HG03558 (cell line): ENCODE results near the gene HSD17B2.
"Not testable (repeated sequence)": the region's sequence is repeated elsewhere in the genome, so short reads cannot be mapped to it uniquely, and the experiment has no call there.

Source experiments
- ATAC-seq: cut with Tn5 transposase; IDR thresholded peaks from one replicate; pipeline ENCODE4 v1.9.1; 2021; ENCODE audit warnings: moderate number of reproducible peaks; ENCODE audit not compliant: unreplicated experiment; ENCODE audit errors: extremely low read depth

HSD17B2 gene

DNA sequence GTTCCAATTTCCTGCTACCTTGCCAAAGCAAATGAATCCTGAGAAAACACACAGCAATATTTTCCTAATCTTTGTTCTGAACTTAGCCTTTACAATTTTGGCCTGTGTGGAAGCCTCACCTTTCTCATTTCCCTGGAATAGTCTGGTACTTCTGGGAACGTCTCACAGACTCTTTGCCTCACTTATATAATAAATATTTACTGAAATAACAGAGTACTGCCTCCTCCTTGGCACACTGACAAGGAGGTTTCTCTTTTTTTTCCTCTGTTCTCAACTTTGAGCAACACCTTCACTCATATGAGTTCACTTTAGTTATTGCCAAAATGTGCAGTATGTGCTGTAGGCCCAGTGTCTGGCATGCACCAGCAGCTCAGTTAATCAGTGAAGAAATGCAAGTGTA, 37.3 kb downstream of the HSD17B2 start:
- ATAC-seq: no peak

DNA sequence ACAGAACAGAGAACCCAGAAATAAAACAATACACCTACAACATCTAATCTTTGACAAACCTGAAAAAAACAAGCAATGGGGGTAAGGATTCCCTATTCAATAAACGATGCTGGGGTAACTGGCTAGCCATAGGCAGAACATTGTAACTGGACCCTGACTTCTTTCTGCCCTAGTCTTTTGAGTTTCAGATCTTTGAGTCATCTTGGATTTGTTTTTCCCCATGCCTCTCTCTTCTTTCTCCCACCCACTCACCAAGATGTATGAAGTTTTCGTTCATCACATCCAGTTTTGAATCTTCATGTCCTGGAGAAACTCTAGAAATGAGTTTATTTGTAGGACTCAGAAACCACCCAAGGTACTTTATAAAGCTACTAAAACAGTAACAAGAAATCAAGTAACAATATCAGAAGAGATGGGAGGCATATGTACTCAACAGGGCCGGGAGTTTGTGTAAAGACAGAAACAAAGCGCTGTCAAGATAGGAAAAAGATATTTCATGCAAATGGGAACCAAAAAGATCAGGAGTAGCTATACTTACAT, 39.0 kb downstream of the HSD17B2 start:
- no peak for ATAC-seq

DNA sequence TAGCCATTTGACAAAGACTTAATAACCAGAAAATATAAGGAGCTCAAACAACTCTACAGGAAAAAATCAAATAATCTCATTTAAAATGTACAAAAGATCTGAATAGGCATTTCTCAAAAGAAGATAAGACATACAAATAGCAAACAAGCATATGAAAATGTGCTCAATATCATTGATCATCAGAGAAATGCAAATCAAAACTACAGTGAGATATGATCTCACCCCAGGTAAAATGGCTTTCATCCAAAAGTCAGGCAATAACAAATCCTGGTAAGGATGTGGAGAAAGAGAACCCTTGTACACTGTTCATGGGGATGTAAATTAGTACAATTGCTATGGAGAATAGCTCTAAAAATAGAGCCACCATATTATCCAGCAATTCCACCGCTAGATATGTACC, 43.1 kb downstream of the HSD17B2 start:
- no peak for ATAC-seq

DNA sequence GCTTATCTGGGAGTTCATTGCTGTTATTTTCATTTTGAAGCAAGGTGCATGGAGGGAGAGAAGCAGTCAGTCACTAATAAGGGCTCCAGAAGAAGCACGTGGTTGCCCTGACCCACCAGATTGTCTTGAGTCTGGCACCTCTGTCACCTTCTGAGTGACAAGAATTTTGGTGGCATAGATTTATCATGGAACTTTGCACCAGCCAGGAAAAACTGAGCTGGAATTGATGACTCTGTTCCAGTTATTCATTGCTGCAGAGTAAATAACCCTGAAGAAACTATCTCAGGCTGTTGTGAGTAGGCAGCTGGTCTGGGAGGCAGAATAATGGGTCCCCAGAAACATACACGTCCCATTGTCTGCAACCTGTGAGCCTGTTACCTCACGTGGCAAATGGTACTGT, 44.8 kb downstream of the HSD17B2 start:
- no peak for ATAC-seq

DNA sequence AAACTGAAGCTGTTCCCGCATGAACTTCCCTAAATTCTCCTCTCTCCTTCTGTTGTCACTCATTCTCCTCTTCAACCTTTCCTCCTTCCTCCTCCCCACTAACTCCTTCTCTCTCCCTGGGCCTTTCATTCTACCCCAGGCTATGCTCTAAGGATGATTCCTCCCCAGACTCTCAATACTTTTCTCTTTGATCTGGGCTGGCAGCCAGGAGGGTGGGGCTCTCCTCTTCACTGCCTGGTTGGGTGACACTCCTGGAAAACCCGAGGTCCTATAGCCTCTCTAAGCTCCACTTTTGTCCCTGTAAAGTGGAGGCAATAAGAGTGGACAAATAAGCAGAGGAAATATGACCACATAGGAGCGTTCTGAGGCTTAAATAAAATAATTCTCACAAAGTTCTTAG, 46.2 kb downstream of the HSD17B2 start:
- no peak for ATAC-seq

DNA sequence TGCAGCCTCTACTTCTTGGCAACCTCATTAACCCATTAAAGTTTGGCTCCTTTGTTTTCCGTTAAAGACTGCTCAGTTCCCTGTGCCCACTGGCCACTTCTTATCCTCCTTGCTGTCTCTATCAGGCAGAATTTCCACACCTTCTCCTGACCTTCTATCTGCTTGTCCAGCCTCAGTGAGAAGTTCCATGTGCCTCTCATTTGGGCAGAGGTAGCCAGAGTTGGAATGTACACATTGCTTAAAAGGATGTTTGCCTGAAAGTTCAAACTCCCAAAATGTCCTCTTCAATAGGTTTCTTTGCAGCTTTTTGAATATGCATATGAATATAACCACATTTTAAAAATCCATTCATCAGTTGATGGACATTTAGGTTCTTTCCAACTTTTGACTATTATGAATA, 47.0 kb downstream of the HSD17B2 start:
- ATAC-seq: no peak

DNA sequence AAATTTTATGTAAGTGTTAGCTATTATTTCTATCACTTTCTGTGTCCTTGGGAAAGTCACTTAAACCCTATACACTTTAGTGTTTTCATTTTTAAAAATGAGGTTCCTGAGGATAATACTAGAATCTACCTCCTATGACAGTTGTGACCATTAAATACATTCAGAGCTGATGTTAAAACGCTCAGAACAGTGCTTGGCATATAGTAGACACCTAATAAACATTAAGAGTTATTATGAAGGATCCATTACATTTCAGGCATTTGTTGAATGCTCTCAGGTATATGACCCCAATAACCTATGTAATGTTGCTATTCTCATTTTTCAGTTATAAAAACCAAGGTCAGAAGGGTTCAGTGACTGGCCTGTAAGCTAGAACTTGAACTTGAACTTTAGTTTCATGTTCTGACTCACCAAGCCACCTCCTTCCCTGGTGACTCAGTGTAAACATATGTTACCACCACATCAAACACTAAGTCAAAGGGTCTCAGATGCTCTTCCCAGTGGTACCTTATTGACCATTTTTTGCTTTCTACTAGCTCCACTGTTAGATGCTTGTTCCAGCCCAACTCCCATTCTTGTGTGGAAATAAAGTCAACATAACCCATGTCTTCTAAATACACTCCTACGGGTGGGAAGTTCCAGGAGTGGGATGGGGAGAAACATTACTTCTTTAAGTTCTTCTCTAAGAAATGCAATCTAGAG, 47.6 kb downstream of the HSD17B2 start:
- peak; percentile 46 for ATAC-seq

DNA sequence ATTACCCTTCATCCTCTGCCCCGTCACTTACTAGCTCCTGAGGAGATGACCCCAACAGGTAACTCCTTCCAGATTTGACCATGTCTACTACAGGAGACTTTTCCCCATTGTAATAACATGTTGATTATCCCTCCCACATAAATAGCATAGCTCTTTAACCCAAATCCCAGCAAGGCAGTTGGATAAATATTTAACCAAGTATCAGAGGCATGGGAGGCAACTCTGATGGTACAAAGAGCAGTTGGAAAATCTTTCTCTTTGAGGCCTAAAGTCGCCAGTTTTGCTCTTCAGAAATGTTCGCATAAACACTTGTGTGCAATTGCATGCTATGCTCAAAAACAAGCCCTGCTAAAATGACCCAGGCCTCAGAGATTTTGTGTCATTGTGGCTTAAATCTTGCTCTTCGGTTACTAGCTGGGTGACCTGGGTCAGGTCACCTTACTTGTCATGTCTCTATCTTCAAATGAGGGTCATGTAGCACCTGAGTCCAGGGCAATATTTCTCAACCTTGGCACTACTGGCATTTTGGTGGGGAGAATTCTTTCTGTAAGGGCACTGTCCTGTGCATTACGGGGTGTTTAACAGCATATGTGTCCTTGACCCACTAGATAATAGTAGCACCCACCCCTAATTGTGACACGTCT, 48.8 kb downstream of the HSD17B2 start:
- ATAC-seq: no peak

DNA sequence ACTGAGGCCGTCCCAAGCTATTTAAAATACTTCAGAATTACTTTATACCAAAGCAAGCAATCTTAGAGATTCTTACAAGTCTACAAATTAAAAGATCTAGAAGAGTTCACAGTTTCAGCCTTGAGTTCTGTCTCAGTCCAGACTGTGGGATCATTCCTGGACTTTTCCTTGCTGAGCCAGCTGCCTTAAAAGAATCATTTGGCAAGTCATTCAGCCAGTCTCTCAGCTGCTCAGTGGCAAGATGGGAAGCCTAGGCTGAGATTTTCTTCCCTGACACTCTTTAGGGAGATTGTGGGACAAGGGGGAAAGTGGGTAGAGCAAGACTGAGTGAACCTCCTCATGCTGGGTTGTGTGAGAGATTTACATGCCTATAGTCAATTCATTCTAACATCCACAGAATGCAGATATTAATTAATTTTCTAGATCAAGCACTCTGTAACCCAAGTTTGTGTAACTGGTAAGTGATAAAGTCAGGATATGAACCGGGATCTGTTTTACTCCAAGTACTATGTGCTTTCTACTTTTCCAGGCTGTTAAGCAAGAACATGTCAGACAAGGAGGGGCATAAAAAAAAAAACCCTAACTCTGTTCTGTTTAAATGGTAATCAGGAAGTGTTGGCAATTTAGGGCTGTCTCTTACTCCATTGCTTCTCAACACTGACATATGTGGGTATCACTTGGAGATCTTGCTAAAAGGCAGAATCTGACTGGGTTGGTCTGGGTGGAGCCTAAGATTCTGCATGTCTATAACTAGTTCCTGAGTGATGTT, 50.1 kb downstream of the HSD17B2 start:
- ATAC-seq: no peak

DNA sequence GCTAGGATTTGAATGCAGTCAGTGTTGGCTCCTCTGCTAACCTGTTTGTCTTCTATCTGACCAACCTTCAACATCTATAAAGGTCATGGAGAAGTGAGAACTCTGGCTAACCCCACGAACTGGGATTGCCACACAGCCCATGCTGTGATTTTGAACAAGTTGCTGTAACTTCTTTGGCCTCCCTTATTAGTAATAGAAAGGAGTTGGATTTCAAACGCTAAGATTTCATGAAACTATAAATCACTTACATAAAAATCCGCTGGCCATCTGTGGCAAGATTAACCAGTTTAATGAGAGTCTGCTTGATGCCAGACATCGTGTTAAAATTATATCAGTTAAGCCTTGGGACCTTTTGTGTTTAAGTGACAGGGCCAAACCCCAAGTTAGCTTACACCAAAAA, 53.4 kb downstream of the HSD17B2 start:
- ATAC-seq: no peak

DNA sequence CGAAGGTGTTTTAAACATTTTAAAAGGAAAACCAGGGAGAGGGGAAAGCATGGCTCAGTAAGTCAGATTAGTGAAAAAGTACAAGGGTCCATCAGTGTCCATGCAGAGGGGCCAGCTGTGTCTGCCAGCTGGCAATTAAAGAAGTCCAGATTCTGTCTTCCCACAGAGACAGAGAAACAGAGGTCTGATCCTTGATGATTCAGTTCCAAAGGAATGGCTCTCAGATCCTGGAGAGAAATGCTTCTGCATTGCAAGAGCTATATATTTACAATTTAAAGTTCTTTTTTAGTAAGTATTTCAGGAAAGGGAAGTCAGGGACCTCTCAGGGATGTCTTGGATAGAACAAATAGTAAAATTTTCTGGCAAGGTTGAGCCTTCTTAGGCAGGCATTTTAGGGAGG, 56.2 kb downstream of the HSD17B2 start:
- ATAC-seq: no peak

DNA sequence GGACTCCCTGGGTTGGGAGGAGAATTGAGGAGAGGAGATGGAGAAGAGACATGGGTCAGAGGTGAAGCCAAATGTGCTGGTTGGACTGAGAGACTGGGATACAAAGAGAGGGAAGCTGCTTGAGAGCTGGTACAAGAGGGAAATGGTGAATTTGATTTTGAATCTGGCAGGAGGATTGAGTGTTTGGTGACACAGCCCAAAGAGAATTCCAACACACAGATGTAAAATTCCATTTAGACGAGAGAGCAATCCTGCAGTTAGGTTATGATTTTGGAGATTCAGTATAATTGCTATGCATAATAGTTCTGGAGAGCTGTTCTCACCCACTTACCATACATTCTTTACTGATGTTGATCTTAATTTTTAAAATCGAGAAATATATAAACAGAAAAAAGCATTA, 57.7 kb downstream of the HSD17B2 start:
- ATAC-seq: no peak

DNA sequence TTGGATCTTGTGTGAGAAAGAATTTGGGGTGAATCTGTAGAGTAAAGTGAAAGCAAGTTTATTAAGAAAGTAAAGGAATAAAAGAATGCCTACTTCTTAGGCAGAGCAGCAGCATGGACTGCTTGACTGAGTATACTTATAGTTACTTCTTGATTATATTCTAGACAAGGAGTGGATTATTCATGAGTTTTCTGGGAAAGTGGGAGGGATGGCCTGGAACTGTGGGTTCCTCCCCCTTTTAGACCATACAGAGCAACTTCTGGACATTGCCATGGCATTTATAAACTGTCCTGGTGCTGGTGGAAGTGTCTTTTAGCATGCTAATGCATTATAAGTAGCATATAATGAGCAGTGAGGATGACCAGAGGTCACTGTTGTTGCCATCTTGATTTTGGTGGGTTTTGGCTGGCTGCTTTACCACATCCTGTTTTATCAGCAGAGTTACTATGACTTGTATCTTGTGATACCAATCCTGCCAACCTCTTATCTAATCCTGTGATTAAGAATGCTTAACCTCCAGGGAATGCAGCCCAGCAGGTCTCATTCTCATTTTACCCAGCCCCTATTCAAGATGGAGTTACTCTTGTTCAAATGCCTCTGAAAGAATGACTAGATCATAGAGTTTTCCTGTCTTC, 58.7 kb downstream of the HSD17B2 start:
- ATAC-seq: no peak

DNA sequence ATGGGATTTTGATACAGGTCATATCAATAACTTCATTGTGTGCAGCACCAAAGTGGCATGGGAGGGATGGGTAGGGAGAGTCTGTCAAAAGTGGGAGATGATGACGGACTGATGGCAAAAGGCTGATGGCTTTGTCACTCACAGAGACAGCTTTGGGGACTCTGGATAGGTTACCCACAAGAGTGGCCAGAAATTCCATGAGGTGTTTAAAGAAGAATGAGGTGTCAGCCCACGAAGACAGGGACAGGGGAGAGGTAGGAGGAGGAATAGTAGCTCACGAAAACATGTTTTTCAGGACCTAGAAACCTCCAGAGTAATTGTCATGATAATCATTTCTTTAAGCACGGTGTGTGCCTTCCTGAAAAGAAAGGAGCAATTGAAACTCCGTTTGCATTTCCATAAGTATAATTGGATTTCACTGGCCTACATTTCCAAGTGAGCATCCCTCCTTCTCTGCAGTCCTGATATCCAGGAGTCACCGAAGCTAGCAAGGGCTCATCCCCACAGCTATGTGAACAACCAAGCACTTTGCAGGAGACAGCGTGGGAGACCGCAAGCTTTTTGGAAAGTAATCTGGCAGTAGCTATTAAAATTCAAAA, 60.0 kb downstream of the HSD17B2 start:
- no peak for ATAC-seq

DNA sequence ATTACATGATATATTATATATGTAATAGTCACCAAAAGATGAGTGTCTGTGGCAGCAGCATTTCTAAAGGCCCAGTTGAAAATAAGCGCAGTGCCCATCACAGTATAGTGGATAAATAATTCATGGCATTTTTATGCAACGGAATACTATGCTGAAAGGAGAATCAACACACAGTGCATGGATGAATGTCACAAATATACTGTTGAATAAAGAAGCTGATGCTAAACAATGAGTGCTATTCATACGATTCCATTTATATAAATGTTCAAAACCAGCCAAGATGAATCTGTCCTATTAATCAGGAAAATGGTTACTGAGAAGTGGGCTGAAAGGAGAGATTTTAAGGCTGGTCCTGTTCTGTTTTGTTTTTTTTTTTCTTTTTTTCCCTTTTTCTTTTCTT, 61.6 kb downstream of the HSD17B2 start:
- no peak for ATAC-seq

DNA sequence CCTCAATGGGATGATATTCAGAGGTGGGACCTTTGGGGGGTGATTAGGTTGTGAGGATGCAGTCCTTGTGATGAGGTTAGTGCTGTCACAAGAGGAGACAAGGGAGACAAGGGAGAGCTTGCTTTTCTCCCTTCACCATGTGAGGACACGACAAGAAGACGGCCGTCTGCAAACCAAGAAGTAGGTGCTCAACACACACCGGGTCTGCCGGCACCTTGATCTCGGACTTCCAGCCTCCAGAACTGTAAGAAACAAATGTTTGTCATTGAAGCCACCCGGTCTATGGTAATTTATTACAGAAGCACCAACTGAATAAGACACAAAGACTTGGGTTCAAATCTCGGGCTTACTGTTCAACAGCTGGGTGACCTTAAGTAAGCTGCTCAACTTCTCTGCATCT, 70.1 kb downstream of the HSD17B2 start:
- no peak for ATAC-seq

DNA sequence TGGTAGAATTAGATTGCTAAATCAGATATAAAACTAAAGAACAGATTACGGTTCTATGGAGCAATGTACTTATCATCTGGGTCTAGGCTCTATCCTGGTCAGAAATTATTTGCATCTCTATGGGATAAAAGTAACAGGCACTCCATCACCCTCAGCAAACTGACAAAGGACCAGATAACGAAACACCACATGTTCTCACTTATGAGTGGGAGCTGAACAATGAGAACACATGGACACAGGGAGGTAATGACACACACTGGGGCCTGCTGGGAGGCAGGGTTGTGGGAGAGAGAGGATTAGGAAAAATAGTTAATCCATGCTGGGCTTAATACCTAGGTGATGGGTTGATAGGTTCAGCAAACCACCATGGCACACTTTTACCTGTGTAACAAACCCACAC, 73.0 kb downstream of the HSD17B2 start:
- ATAC-seq: no peak

DNA sequence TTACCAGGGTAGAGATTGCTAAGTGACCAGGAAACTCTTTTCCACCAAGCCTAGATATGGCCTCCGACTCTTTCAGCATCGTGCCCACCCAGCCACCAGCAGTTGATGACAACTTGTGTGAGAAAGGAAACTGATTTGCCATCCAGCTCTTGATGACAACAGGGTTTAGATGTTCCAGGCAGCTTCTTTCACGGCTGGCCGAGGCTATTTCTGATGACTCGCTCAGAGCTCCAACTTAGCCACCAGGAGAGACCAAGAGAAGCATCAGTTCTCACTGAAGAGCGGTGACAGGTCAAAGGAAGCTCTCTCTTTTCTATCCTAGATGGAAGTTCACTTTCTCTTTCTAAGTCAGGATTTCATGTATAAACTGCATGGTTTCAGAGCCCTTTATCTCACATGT, 73.7 kb downstream of the HSD17B2 start:
- ATAC-seq: no peak

DNA sequence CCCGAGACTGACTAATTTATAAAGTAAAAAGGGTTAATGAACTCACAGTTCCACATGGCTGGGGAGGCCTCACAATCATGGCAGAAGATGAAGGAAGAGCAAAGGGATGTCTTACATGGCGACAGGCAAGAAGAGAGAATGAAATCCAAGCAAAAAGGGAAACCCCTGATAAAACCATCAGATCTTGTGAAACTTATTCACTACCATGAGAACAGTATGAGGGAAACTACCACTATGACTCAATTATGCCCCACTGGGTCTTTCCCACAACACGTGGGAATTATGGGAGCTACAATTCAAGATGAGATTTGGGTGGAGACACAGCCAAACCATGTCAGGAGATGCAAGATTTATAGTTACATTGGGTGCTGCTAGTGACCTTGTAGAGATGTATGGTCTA, 74.2 kb downstream of the HSD17B2 start:
- not testable (repeated sequence) for ATAC-seq

DNA sequence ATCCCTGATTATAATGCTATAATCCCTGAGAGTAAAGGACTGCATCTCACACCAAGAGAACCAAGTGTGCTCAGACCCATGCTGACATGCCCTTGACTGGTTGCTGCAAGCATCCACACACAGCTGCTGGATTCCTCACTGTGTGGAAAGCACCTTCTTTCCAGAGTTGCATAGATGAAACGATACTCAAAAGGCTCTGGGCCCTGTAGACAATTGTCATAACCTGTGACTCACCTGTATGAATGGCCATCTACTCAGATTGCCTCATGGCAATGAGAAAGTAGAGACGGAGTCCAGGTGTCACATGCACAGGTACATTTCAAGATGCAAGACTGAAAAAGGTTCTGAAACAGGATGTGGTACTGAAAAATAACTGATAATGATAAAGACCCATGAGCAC, 76.9 kb downstream of the HSD17B2 start:
- no peak for ATAC-seq
